Erythroblast (primary cell): ENCODE data around the gene OVOL2.

Experiments used
- GATA1 ChIP-seq: IDR thresholded peaks from 2 replicates; pipeline ENCODE4 v1.6.1; 2011; ENCODE audit warnings: low read depth, mild to moderate bottlenecking, control low read depth, low read length, moderate library complexity
- POLR2A ChIP-seq: IDR thresholded peaks from 2 replicates; pipeline ENCODE4 v1.6.1; 2011; ENCODE audit warnings: mild to moderate bottlenecking, low read length

DNA sequence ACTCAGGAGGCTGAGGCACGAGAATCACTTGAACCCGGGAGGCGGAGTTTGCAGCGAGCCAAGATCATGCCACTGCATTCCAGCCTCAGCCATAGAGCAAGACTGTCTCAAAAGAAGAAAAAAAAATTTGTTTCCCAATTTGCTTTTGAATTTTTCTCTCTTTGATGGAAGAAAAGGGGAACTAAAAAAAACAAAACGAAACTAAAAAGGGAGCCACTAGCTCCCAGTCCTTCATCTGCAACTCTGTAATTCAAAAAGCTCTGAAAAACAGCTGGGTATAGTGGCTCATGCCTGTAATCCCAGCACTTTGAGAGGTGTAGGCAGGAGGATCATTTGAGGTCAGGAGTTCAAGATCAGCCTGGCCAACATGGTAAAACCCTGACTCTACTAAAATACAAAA lies 9.5 kb downstream of the OVOL2 start:
- TF ChIP-seq POLR2A: no peak
- TF ChIP-seq GATA1: no peak
